ENCODE results near the gene UBQLN3.

Gene UBQLN3

DNA sequence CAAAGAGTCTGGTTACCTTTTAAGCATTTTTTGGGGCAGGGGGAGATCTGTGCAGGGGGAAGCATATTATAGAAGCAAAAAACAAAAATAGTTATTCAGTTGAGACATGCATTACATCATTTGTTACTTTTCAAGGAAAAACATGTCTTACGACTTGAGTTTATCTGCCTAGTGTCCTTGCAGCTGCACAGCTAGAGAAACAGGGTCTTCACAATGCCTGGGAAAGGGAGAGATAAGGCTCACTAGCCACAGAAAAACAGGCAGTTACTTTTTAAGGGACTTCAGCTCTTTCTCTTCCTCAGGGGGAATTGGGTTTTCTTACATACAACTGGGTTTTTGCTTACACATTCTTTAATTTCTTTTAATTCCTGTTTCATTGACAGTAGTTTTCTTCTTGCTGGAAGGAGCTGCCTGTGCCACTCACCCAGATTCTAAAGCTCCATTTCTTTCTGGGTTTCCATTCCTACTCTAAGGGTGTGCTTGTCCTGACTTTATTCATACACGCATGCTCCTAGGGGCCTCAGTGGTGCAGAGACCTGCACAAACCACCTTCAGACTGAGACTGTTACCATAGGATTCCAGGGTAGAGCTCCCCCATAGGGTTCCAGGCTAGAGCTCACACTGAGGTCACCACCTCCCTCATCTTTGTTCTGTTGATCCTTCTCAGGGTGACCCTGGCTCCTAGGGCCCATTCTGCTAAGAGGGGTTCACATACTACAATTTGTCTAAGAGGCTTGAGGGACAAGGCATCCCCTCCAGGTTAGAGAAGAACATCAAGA lies 21.5 kb upstream of the UBQLN3 start:
- H3K27ac ChIP-seq (ENCODE audit: low read length): no peak overlapping the region
- no peaks in the 10 kb centered on the region for H3K9me3 ChIP-seq (ENCODE audit: control insufficient read depth in 1 of 2, low read length in 2 of 2)
- H3K4me1 ChIP-seq (ENCODE audit: control insufficient read depth in 1 of 2, insufficient read depth in 2 of 2, low read length in 2 of 2): no peaks in the 10 kb centered on the region
- H3K36me3 ChIP-seq (ENCODE audit: control insufficient read depth in 1 of 2, insufficient read depth in 2 of 2, low read length in 2 of 2): no peaks in the 10 kb centered on the region
- no peak overlapping the region for H3K4me3 ChIP-seq (ENCODE audit: low read depth in 1 of 2, low read length in 2 of 2)
- H3K27me3 ChIP-seq (ENCODE audit: low read depth, low read length): no peaks in the 10 kb centered on the region

DNA sequence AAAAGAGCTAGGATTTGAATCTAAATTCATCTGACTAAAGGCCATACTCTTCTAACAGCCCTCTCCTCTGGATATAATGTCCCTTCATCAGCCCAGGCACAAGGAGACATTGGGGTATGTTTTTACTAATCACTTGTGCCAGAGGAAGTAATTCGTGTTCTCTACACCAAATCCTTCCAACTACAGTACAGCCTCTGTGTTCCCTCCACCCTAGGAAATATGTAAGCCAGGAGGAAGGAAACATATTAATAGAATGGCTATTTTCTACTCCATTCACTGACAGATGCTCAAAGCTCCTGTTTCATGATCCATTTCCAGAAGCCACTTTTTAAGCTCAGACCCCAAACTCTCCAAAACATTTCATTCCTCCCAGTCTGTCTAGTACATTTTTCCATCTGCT lies 18.7 kb upstream of the UBQLN3 start:
- Histone ChIP-seq H3K36me3 (ENCODE audit: control insufficient read depth in 1 of 2, insufficient read depth in 2 of 2, low read length in 2 of 2) (no peaks in the 10 kb centered on the region), H3K27ac (ENCODE audit: low read length) (no peak overlapping the region), H3K9me3 (ENCODE audit: control insufficient read depth in 1 of 2, low read length in 2 of 2) (no peaks in the 10 kb centered on the region), H3K4me3 (ENCODE audit: low read depth in 1 of 2, low read length in 2 of 2) (no peak overlapping the region), H3K27me3 (ENCODE audit: low read depth, low read length) (no peaks in the 10 kb centered on the region), H3K4me1 (ENCODE audit: control insufficient read depth in 1 of 2, insufficient read depth in 2 of 2, low read length in 2 of 2) (no peaks in the 10 kb centered on the region)

DNA sequence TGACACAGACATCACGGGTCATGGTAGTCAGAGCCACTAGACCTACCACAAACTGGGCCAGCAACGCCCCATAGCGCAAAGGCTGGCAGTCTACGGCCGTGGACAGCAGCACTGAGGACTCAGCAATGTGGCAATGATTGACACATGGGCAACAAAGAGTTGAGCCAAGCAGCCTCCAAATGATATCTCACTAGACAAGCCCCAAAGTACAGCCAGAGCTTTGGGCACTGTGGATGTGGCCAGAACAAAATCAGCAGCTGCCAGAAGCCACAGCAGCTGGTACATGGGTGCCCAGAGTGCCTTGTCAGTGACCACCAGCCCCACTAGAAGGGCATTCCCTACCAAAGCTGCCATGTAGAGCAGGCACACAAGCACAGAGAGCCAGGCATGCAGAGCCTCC lies 18.0 kb upstream of the UBQLN3 start:
- Histone ChIP-seq H3K36me3 (ENCODE audit: control insufficient read depth in 1 of 2, insufficient read depth in 2 of 2, low read length in 2 of 2) (no peaks in the 10 kb centered on the region), H3K9me3 (ENCODE audit: control insufficient read depth in 1 of 2, low read length in 2 of 2) (no peaks in the 10 kb centered on the region), H3K27me3 (ENCODE audit: low read depth, low read length) (no peaks in the 10 kb centered on the region), H3K4me1 (ENCODE audit: control insufficient read depth in 1 of 2, insufficient read depth in 2 of 2, low read length in 2 of 2) (no peaks in the 10 kb centered on the region), H3K4me3 (ENCODE audit: low read depth in 1 of 2, low read length in 2 of 2) (no peak overlapping the region), H3K27ac (ENCODE audit: low read length) (no peak overlapping the region)

DNA sequence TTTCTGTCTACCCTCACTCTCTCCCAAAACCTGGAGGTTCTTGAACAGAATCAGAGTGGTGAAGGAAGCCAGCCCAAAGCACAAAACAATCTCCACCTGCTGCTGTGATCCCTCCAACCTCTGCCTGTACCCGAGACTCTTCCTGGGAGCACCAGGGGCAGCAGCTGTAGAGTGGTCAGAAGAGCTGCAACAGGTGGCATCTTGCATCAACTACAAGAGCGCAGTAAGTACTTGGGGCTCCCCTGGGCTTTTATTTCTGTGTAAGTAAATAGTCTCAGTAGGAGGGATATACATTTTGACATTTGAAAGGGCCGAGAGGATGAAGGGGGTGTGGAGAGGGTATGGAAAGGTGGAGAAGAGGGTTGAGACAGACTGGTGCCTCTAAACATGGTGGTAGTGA lies 15.0 kb upstream of the UBQLN3 start:
- Histone ChIP-seq H3K27me3 (ENCODE audit: low read depth, low read length) (no peaks in the 10 kb centered on the region), H3K4me3 (ENCODE audit: low read depth in 1 of 2, low read length in 2 of 2) (no peak overlapping the region), H3K27ac (ENCODE audit: low read length) (no peak overlapping the region), H3K4me1 (ENCODE audit: control insufficient read depth in 1 of 2, insufficient read depth in 2 of 2, low read length in 2 of 2) (no peaks in the 10 kb centered on the region), H3K9me3 (ENCODE audit: control insufficient read depth in 1 of 2, low read length in 2 of 2) (no peaks in the 10 kb centered on the region), H3K36me3 (ENCODE audit: control insufficient read depth in 1 of 2, insufficient read depth in 2 of 2, low read length in 2 of 2) (no peaks in the 10 kb centered on the region)

DNA sequence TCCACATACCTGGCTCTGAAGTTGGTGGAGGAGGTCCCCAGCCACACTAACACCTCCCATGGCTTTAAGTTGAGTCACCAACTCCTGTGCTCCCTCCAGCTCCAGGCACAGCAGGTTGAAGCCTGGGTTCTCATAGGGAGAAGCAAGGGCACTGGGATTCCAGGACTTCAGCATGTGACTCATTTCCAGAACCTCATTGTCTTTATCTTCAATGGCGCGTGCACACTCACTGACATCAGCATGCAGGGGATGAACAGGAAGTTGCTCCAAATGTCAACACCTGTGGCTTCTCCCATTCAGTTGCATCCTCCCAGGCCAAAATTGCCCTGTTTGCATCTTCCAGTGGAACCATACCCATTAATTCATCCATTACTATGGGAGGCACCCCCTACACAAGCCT lies 12.6 kb upstream of the UBQLN3 start:
- H3K36me3 ChIP-seq (ENCODE audit: control insufficient read depth in 1 of 2, insufficient read depth in 2 of 2, low read length in 2 of 2): no peaks in the 10 kb centered on the region
- H3K27ac ChIP-seq (ENCODE audit: low read length): no peak overlapping the region
- no peak overlapping the region for H3K4me3 ChIP-seq (ENCODE audit: low read depth in 1 of 2, low read length in 2 of 2)
- H3K27me3 ChIP-seq (ENCODE audit: low read depth, low read length): no peaks in the 10 kb centered on the region
- H3K4me1 ChIP-seq (ENCODE audit: control insufficient read depth in 1 of 2, insufficient read depth in 2 of 2, low read length in 2 of 2): no peaks in the 10 kb centered on the region
- no peaks in the 10 kb centered on the region for H3K9me3 ChIP-seq (ENCODE audit: control insufficient read depth in 1 of 2, low read length in 2 of 2)

DNA sequence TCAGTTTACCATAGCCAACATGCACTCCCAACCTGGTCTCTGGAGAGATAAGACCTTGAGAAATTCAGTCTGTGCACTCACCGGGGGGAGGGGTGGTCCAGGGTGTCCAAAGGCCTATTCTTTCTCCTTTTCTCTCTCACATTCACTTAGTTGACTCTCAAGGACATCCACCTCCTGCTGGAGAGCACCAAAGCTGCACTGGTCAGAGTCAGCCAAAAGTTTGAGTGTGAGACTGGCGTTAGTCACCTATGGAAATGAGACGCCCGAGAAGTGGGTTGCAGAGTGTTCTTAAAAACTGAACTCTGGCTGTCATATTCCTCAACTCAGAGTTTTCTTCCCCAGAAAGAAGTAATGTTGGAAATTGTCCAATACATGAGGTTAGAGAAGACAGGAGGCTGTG lies 11.8 kb upstream of the UBQLN3 start:
- Histone ChIP-seq H3K36me3 (ENCODE audit: control insufficient read depth in 1 of 2, insufficient read depth in 2 of 2, low read length in 2 of 2) (no peaks in the 10 kb centered on the region), H3K27ac (ENCODE audit: low read length) (no peak overlapping the region), H3K4me3 (ENCODE audit: low read depth in 1 of 2, low read length in 2 of 2) (no peak overlapping the region), H3K4me1 (ENCODE audit: control insufficient read depth in 1 of 2, insufficient read depth in 2 of 2, low read length in 2 of 2) (no peaks in the 10 kb centered on the region), H3K27me3 (ENCODE audit: low read depth, low read length) (no peaks in the 10 kb centered on the region), H3K9me3 (ENCODE audit: control insufficient read depth in 1 of 2, low read length in 2 of 2) (no peaks in the 10 kb centered on the region)

DNA sequence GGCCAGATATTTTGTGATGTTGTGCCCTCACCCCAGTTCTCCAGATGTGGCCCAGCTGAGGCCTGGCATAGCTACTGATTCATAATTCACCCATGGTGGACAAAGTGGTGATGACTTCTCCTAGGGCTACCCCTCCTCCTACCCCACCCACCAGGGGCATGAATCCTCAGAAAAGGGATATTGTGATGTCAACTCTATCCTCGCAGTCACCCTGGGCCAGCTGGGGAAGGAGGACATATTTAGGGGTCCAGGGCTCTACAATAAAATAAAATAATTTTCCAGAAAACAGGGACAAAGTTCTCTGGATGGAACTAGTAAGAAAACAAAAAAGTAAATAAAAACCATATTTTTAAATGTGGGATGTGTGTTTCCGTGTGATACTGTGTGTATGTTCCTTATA lies 6.8 kb upstream of the UBQLN3 start, which contains the start of gene UBQLNL:
Gene UBQLNL, minus strand, starts transcription at position 101 of the 400 bp plus-strand sequence. CDS start 258 bp downstream, outside the sequence.
- Histone ChIP-seq H3K27me3 (ENCODE audit: low read depth, low read length) (no peaks in the 10 kb centered on the region), H3K36me3 (ENCODE audit: control insufficient read depth in 1 of 2, insufficient read depth in 2 of 2, low read length in 2 of 2) (no peaks in the 10 kb centered on the region), H3K4me3 (ENCODE audit: low read depth in 1 of 2, low read length in 2 of 2) (no peak within 1 kb of the TSS), H3K4me1 (ENCODE audit: control insufficient read depth in 1 of 2, insufficient read depth in 2 of 2, low read length in 2 of 2) (no peaks in the 10 kb centered on the region), H3K9me3 (ENCODE audit: control insufficient read depth in 1 of 2, low read length in 2 of 2) (no peaks in the 10 kb centered on the region), H3K27ac (ENCODE audit: low read length) (no peak within 1 kb of the TSS)

DNA sequence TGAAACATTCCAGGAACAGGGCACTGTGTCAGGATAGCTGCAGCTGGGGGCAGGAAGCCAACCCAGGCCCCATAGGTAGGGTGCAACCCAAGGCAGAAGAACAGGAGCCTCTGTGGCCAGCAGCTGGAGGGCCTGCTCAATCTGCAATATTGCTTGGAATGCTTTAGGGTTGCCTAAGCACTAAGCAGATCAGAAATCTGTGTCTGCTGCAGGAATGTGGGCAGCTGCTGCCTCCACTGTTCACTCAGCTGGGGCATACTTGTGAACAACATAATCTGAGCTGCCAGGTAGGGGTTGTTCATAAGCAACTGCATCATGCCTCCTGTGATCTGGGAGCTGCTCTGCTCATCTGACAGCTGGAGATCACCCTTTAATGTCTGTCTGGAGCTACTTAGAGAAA lies 5.1 kb upstream of the UBQLN3 start:
- Histone ChIP-seq H3K27ac (ENCODE audit: low read length) (no peak overlapping the region), H3K4me3 (ENCODE audit: low read depth in 1 of 2, low read length in 2 of 2) (no peak overlapping the region), H3K27me3 (ENCODE audit: low read depth, low read length) (no peaks in the 10 kb centered on the region), H3K9me3 (ENCODE audit: control insufficient read depth in 1 of 2, low read length in 2 of 2) (no peaks in the 10 kb centered on the region), H3K36me3 (ENCODE audit: control insufficient read depth in 1 of 2, insufficient read depth in 2 of 2, low read length in 2 of 2) (no peaks in the 10 kb centered on the region), H3K4me1 (ENCODE audit: control insufficient read depth in 1 of 2, insufficient read depth in 2 of 2, low read length in 2 of 2) (no peaks in the 10 kb centered on the region)

DNA sequence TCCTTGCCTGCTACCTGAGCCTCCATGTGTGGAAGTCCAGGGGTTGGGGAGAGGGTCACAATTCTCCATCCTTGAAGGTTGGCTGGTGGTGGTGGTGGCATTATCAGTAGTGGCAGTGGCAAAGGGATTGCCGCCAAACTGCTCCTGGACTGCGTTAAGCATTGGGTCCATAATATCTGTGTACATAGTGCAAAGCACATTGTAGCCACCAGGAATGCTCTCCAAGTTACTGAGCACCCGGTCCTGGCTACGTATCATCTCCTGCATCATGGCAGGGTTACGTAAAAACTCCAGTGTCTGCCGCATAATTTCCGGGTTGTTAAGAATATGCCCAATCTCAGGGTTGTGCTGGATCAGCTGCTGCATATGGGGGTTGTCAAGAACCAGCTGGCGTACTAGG lies 1.2 kb downstream of the UBQLN3 start:
- no peaks in the 10 kb centered on the region for H3K4me1 ChIP-seq (ENCODE audit: control insufficient read depth in 1 of 2, insufficient read depth in 2 of 2, low read length in 2 of 2)
- H3K9me3 ChIP-seq (ENCODE audit: control insufficient read depth in 1 of 2, low read length in 2 of 2): no peaks in the 10 kb centered on the region
- H3K4me3 ChIP-seq (ENCODE audit: low read depth in 1 of 2, low read length in 2 of 2): no peak overlapping the region
- H3K27ac ChIP-seq (ENCODE audit: low read length): no peak overlapping the region
- H3K27me3 ChIP-seq (ENCODE audit: low read depth, low read length): no peaks in the 10 kb centered on the region
- H3K36me3 ChIP-seq (ENCODE audit: control insufficient read depth in 1 of 2, insufficient read depth in 2 of 2, low read length in 2 of 2): no peaks in the 10 kb centered on the region

DNA sequence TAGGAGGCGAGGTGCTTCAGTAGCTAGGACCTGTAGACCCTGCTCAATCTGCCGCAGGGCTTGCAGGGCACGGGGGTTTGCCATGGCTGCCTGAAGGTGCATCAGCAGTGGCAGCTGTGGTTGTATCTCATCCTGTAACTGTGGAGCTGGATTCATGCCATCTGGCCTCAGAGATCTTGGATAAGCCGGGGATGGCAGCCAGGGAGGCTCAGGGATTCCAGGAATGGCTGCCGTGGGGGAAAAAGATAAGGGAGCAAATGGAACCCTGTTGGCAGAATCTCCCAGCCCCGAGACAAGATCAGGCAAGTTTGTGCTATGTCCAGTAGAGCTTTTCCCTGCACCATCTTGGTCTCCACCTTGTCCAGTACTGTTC lies 1.8 kb downstream of the UBQLN3 start:
- H3K4me3 ChIP-seq (ENCODE audit: low read depth in 1 of 2, low read length in 2 of 2): no peak overlapping the region
- no peak overlapping the region for H3K27ac ChIP-seq (ENCODE audit: low read length)
- H3K9me3 ChIP-seq (ENCODE audit: control insufficient read depth in 1 of 2, low read length in 2 of 2): no peaks in the 10 kb centered on the region
- H3K36me3 ChIP-seq (ENCODE audit: control insufficient read depth in 1 of 2, insufficient read depth in 2 of 2, low read length in 2 of 2): no peaks in the 10 kb centered on the region
- no peaks in the 10 kb centered on the region for H3K4me1 ChIP-seq (ENCODE audit: control insufficient read depth in 1 of 2, insufficient read depth in 2 of 2, low read length in 2 of 2)
- H3K27me3 ChIP-seq (ENCODE audit: low read depth, low read length): no peaks in the 10 kb centered on the region

DNA sequence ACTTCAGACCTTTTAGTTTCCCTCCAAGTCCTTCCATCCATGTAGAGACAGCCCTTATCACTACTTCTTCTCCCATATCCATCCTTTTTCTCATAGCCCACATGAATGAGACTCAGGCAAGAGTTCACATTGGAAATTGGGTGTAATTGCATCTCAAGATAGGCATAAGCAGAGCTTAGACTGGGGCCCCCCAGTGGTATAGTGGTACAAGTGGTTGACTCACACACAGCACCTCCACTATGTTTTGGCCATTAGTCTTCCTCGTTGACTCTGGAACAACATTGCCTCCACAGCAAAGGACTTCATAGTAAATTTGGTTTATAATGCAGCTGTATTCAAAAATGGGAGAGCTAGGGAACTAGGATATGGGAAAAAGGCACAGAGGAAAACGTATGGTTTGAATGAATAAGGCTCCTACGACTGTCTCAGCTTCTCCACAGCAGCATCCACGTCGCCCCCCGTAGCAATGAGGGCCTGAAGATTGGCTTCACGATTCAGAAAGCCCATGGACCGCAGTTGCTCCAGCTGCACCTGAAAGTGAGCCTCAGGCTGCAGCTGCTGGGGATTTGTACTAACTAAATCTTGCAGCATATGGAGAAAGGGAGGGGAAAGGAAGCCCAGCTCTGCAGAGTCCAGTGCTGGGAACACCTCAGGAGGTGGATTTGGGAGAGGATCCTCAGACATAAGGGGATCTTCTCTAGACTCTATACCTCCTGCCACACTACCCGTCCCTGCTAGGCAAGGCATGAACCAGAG lies 2.4 kb downstream of the UBQLN3 start:
- H3K36me3 ChIP-seq (ENCODE audit: control insufficient read depth in 1 of 2, insufficient read depth in 2 of 2, low read length in 2 of 2): no peaks in the 10 kb centered on the region
- H3K9me3 ChIP-seq (ENCODE audit: control insufficient read depth in 1 of 2, low read length in 2 of 2): no peaks in the 10 kb centered on the region
- H3K4me1 ChIP-seq (ENCODE audit: control insufficient read depth in 1 of 2, insufficient read depth in 2 of 2, low read length in 2 of 2): no peaks in the 10 kb centered on the region
- no peak overlapping the region for H3K4me3 ChIP-seq (ENCODE audit: low read depth in 1 of 2, low read length in 2 of 2)
- no peaks in the 10 kb centered on the region for H3K27me3 ChIP-seq (ENCODE audit: low read depth, low read length)
- no peak overlapping the region for H3K27ac ChIP-seq (ENCODE audit: low read length)

All from muscle layer of duodenum (tissue), 2 donors.